Non-pigmented ciliary epithelial cell (primary cell): Measurements from ENCODE around the gene B3GAT1.

Source experiments
- DNase-seq: peaks from one replicate; pipeline ENCODE4 v3.0.0-alpha.2; 2010; ENCODE audit warnings: low read depth

The B3GAT1 gene

DNA sequence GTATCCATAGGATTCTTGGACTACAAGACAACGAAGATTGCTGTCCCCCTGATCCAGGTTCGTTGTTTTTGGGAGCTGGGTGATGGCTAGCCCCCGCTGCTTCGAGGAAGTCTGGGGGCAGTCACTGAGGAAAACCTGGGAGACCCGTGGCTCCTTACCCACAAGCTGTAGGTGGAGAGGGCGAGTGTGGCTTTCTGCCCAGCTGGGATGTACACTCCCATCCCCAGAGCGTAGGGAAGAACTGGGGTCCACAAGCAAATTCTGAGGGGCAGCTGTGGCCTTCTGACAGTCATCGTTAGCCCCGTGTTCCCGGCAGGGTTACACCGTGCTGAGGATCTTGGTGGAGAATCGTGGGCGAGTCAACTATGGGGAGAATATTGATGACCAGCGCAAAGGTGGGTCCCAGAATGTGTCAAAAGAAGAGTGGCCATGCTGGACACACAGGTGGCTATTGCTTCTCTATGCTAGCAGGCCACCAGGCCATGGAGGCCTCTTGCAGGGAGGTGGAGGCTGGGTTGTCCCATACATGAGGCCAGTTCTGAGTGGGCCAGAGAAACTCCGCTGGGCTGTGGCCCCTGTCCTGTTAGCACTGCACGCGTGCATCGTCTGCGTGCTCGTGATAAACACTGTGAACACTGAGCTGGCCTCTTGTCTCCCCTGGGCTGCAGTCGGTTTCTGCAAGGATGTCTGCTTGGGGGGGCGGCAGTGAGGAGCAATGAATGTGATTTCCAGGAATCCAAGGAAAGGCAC is 40.4 kb downstream of the B3GAT1 start:
- no peak for DNase-seq

DNA sequence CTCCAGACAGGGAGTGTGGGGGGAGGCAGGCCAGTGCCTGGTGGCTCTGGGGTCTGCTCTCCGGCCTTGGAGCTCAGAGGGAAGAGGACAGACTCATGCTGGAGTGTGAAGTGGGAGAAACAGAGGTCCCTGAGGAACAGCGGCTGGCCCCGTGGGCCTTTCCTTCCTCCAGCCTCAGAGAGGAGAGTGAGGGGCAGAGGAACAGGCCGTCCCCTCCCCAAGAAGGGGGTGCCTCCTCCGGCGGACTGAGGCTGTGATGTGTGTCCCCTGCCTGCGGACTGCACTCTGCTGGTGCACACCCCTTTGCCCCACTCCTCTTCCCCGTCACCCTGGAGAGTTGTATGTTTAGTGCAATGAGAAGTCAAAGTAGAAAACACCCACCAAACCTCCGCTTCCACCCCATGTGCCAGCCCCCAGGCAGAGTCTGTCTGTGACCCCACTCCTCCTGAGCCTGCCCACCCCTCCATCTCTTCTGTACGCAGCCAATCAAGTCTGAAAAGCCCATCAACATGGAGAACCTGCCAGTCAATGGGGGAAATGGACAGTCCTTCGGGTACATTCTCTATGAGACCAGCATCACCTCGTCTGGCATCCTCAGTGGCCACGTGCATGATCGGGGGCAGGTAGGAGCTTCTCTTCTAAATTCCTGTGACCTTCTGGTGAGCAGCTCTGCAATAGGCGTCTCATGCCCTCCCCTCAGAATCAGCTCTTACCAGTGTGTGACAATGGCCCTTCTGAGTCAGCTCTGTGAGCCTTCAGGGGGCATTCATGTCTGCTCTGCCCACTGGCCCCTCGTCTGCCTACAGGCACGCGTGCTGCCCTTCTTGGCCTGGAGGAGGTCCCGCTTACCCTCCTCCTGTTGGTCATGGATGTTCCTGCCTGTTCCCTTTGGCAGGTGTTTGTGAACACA is 41.3 kb downstream of the B3GAT1 start:
- no peak for DNase-seq

DNA sequence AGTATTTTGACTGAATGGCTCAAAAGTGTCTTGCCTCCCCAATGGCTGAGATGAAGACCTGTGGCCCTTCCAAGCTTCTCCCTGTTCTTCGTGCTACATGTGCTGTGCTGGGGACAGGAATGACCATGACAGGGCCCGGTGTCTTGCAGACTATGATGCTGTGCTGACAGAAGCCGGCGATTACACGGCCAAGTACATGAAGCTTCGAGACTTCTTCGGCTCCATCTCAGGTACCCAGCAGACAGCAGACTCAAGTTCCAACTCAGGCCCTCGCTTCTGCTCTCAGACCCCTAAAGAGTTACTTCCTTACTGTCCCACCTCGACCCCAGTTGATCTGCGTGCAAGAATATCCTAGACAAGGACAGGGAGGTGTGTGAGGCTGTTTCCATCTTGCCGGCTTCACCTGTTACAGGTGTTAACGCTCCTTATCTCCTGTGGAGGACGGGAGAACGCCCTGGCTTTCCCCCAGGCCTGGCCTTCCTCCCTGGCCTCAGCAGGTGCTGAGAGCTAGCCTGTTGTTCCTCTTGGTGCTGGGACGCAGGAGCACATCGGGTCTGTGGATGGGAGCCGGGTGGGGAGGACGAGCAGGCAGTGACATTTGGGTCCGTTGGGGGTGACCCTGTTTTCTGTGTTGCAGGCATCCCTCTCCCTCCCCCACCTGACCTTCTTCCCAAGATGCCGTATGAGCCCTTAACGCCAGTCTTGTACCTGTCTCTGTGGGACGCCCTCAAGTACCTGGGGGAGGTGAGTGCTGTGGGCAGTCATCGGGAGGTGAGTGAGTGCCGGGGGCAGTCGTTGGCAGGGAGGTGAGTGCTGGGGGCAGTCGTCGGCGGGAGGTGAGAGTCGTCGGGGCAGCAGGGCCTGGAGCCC is 42.2 kb downstream of the B3GAT1 start:
- no peak for DNase-seq

DNA sequence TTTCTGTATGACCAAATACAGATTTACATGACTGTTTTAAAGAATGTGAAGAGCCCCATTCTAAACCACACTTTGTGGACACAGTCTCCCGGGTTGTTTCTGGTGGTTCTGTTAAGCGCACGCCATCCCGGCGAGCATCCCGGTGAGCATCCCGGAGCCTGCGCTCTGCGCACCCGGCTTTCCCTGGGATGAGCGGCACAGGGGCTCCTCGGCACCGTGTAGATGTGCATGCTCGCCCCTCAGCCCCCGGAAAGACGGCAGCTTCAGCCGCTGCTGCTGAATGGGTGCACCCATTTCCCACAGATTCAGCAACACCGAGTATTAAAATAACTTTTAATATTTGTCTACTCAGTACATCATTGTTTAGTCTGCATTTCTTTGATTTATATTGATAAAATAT is 44.3 kb downstream of the B3GAT1 start:
- no peak for DNase-seq

DNA sequence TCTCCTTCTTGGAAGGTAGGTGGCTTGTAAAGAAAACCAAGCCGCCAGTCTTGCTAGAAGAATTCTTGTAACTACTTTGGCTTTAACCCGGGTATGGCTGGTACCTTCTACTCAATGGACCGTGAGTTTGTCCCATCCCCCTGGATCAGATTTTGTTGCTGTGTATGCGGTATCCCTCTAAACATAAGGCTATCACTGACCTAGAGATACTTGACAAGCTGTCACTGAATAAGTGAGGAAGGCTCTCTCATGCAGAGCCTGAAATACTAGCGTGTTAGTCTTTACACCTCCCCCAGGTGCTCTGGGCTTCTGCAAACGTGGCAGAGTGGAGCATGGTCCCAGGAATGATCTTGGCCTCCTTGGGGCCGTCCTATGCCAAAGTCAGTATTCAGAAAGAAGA is 45.8 kb downstream of the B3GAT1 start:
- no peak for DNase-seq

DNA sequence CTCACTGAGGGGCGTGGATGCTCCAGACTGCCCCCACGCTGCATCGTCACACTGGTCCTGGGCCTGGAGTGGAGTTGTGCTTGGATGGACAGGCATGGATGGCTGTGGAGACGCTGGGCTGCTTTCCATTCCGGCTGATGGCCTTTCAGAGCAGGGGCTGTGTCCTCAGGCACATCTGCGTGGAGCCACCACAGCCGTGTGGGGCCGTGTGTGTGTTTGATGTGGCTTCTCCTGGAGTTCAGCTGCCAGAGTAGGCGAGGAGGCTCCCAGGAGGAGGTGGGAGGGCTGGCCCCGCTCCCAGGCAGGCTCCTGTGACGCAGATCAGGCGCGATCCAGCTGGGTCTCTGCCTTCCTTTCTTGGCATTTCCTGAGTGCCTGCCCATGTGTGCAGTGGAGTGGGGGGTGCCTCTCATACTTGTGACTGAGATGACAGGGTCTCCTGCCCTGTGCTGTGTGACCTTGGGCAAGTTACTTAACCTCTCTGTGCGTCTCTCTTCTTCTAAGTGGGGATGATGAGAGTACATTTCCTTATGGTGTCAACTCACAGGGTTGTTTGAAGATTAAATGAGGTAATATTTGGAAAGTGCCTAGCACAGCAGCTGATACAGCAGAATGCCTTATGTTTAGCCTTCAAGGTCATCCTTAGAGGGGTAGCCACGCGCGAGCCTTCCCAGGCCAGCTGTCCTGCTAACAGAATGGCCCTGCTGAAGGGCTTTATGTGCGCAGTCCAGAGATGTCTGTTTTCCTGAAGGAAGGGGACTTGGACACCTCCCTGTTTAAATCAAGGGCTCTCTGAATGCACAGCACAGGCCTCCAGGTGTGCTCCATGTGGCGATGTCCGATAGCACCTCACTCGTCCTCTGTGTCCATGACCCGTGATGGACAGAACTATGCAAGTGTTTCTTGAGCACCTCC is 46.8 kb downstream of the B3GAT1 start:
- no peak for DNase-seq

DNA sequence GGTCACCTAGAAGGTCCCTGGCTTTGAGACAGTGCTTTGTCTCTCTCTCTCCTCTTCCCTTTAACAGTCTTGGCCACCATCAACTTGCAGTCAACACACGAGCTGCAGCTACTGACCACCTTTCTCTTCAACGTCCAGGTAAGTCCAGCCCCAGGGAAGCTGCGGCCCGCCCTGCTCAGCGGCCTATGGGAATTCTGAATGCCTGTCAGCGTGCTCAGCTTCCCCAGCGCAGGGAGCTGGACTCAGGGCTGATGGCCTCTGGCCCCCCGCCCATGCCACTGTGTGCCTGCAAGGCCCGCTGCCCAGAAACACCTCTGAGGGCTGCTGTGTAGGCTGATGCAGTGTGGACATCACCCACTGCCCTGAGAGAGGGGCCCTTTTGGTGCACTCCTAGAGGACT is 47.8 kb downstream of the B3GAT1 start:
- no peak for DNase-seq

DNA sequence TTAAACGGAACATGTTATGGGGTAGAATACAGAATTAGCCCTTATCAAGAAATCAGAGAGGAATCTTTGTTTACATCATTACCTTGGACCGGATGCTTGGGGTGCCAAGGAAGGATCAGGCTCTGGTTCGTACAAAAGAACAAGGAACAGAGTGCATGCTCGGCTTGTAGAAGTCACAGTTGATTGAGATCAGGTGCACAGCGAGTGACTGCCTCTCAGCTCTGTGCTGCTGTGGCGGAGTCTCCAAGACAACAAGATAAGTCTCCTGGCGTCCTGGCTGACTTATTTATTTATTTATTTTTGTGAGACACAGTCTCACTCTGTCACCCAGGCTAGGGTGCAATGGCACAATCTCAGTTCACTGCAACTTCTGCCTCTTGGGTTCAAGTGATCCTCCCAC is 48.5 kb downstream of the B3GAT1 start:
- DNase-seq: no peak

DNA sequence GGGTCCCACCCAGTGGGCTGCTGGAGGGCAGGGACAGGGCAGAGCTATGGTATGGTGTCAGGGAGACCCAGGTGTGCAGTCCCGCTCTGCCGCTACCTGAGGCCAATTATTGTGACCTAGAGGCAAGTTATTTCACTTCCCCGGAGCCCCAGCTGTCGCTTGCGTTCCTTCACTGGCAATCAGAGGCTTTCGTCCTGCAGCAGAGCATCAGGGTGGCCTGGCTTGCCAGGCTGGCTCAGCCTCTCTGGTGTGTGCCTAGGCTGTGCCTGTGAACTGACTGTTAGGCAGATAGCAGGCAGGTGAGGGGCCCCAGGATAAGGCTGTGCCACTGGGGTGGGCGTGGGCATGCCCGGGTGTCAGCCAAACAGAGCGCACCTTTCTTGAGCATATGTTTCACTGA is 48.9 kb downstream of the B3GAT1 start:
- no peak for DNase-seq

DNA sequence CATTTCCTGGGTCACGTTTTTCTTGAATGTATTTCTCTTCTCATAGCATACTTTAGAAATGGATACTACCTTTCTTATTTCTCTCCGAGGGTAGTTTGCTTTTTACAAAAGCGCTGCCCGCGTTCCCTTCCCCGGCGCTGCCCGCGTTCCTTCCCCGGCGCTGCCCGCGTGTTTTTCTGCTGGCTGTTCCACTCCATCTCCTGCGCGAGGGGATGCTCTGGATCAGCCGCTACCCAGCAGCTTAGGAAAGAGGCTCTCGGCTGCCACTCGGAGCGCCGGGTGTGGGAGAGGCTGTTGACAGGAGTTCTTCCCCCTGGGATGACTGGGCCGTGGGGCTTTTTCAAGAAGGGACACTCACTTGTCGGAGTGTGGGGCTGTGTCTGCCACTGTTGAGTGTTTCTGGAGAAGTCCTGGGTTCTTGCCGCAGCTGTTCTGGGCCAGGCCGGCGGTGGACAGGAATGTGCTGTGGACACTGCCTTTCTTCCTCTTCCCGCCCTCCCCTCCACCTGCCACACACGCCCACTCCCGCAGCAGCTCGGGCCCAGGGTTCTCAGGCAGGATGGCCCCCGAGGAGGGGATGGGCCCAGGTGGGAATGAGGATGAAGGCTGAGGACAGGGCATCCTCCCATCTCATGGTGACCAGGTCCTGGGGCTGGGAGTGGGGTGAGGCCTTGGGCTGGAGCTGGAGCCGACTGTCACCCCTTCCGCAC is 49.7 kb downstream of the B3GAT1 start:
- no peak for DNase-seq

DNA sequence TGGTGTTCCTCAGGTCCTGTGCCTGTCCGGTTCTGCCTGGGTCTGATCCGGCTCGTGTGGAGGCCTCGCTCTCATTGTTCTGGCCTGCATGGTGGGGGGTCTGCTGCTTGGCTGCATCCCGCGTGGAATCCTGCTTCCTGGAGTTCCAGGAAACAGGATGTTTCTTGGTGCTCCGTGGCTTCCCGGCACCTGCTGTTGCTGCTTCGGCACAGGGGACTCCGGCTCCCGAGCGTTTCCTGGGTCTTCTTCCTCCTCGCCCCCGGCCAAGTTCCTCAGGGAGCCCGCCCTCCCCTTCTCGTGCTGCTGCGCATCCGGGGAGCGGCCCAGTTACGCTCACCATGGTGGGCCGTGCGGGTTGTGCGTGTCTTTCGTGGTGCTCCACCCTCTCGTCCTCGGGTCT is 50.4 kb downstream of the B3GAT1 start:
- no peak for DNase-seq

DNA sequence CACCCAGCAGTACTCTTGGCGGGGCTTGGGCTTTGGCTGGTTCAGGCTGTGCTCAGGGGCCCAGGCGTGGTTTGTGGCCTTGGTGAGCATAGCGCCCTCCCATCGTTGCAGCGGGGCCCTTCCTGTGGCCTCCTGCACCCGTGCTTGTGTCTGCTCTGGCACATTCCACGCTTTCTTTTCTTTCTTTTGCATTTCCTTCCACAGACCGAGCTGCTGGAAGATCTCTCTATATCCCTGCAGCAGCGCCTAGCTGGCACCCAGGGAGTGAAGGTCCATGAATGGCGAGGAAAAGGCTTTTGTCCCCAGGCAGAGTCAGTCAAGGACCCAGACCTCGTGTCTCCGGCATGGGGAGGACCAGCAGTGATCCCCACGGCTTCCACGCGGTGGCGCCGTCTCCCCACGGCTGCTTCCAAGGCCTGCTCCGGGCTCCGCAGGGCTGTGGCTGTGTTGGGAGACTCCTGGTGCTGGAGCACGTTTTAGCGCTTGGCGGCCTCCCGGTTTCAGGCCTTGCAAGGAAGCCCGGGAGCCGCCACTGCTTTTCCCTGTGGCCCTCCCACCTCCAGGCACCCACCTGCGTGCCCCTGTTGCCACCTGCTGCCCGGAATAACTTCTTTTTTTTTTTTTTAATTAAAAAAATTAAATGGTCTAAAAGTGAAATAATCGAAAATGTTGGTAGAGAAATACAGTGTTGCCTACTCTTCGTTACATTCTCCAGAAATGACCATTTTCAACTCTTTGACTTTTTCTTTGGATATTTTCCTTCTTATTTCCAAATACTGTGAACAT is 51.8 kb downstream of the B3GAT1 start:
- DNase-seq: peak; percentile 9

DNA sequence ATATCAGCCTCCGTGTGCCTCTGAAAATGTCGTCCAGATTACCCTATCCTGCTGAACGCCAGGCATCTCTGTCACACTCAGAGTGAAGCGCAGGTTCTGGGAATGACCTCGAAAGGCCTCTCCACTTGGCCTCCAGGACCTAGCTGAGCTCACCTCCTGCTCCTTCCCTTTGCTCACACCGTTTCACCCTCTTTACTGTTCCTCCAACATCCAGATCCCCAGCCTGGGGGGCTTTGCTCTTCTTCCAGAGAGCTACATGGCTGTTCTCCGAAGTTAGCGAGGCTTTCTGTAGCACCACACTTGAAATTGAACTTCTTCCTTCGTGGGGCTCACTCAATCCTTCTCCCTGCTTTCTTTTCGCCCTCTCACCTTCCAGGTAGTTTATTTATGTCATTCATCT is 52.4 kb downstream of the B3GAT1 start:
- DNase-seq: no peak

DNA sequence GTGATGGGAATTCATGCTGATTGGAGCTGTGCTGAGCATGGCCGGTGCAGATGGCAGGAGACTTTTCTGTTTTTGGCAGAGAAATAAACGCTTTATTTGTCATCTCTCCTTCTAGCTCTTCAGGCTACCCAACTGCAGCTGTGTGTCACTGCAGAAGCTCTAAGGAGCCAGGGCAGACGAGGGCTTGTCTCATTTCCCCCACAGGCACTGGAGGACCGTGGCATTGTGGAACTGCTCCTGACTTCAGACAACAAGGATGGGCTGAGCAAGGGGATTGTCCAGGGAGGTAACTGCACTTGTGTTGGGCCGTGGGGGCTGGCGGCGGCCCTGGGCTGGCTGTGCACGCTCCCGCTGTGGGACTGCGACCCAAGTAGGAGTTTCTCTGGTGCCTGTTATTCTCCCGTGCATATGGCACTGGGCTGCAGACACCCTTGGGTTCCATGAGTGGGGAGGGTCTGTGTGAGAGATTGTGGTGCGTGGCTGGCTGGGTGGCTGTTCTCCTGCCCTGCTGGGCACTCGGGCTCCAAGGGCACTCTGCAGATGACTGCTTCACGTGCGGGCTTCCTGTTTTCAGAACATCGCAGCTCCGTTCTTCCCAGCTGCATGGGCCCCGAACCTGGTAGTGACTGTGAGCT is 53.1 kb downstream of the B3GAT1 start:
- no peak for DNase-seq

DNA sequence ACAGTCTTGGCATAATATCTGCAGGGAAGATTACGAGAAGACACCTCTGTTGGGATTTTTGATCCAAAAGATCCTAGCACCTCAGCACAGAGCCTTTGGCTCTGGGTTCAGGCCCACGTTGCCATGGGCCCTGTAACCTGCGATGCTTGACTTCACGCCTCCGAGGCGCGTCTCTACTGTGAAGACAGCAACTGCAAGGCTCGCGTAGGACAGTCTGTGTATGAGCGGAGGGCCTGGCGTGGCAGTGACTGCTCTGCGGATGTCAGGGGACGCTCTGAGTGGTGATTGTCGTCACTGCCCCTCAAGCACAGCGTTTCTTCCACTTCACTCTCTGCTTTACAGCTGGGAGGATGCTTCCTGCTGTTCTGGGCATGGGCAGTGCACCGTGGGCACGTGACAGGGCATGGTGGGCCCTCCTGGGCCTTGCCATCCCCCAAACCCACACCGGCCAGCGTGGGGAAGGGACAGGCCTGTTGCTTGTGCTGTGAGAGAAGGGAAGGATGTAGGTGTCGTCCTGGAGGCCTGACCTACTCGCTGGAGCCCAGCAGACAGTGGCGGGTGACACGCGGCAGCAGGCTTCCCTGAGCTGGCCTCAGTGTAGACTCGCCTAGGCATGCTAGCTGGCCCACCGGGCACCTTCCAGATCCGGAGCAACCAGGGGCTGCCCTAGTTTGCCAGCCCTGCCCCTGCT is 53.7 kb downstream of the B3GAT1 start:
- DNase-seq: no peak

DNA sequence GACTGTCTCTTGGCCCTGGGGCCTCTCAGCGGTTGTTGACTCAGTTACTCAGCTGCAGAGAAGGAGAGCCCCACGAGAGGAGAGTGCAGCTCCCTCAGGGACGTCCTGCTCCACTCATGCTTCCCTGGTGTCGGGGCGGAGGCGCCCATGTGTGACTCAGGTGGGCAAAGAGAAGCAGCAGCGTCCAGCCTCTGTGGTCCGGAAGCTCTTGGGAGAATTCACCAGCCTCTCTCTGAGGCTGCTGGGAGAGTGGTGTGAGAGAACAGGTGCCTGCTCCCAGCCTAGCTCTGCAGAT is 54.5 kb downstream of the B3GAT1 start:
- no peak for DNase-seq

DNA sequence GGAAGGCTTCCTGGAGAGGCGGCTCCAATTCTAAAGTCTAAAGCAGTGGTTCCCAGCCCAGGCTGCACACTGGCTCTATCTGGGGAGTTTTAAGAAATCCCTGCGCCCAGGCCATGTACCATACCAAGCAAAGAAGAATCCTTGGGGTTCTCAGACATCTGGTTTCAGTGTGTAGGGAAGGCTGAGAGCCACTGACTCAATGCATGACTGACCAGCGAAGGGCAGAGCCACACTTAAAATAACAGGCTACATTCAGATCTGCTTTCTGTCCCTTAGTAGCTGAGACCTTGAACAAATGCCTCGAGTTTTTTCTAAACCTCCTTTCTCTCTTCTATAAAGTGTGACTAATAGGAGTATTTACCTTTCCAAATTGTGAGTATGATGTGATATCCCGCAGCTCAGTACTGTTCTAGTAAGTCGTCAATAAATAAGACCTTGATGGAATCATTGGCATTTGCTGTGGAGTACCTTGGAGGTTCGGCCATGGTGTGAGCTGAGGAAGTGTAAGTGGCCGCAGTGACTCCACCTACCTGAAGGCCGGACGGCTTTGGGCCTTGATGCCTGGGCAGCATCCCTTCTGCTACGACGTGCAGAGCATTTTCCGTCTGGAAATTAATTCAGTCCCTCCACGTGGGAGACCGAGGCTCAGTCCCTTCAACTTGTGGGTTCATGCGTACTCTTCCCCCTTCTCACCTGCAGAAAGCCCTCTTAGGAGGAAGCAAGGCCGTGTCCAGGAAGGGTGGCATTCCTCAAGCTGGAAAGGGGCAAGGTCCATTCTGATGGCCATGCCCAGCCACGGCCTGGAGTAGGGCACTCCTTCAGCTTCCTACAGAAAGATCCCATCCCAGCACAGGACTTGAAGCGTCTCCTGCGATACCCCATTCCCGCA is 55.1 kb downstream of the B3GAT1 start:
- no peak for DNase-seq

DNA sequence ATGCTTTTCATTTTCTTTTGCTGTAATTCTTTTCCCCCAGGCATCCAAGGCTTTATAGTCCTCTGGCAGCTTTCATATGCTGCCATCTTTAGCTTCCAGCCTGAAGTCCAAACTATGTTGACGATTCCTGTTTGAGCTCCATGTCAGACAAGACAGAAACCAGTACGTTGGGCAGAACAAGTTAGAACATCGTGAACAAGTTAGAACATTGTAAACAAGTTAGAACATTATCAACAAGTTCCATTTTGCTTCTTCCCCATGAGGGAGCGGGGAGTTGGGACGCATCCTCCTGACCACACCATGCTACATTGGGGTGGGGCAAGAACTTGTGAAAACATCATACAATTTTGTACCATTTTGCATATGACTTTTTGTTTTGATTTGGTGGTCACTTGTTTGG is 56.4 kb downstream of the B3GAT1 start:
- DNase-seq: no peak
